Gastrocnemius medialis (tissue), 4 donors: Measurements from ENCODE around the gene XPO4.

Source experiments
- CTCF ChIP-seq, 5 experiments: fragments of 450-650 bp in 3 of 5; fragments of 200-600 bp in 2 of 5; sonication (generic) in 2 of 5; IDR thresholded peaks in 4 of 5; conservative IDR thresholded peaks in 1 of 5; 1 replicate in 4 of 5; 2 replicates in 1 of 5; pipeline ENCODE4 v1.5.1; 2016 to 2019; ENCODE audit warnings: antibody characterized with exemption in 5 of 5, mild to moderate bottlenecking in 3 of 5, moderate library complexity in 3 of 5
- POLR2A ChIP-seq, 2 donors: fragments of 450-650 bp; IDR thresholded peaks; one replicate each; pipeline ENCODE4 v1.6.1; 2017; ENCODE audit warnings: antibody characterized with exemption in 2 of 2, mild to moderate bottlenecking in 2 of 2, moderate library complexity in 2 of 2

- TF ChIP-seq CTCF (IDR thresholded peaks at IDR 0.05 in 4 of 5, conservative IDR thresholded peaks at IDR 0.05 in 1 of 5) (no peak), POLR2A (IDR thresholded peaks at IDR 0.05) (no peak)
Measured at GRCh38 chr13:20825477-20825875, 77.1 kb downstream of the XPO4 start.
